Activated naive CD8-positive, alpha-beta T cell (primary cell): ENCODE results near the gene ATXN8OS.

ENCODE experiments used
- H3K27ac Mint-ChIP-seq: one replicate; pipeline ENCODE4 v1.8.0; 2021; ENCODE audit warnings: mixed read lengths
- H3K27me3 Mint-ChIP-seq: one replicate; pipeline ENCODE4 v1.8.0; 2021; ENCODE audit warnings: mixed read lengths
- H3K36me3 Mint-ChIP-seq: one replicate; pipeline ENCODE4 v1.8.0; 2021; ENCODE audit warnings: mixed read lengths
- H3K4me1 Mint-ChIP-seq: one replicate; pipeline ENCODE4 v1.8.0; 2021; ENCODE audit warnings: low read depth, mixed read lengths
- H3K4me3 Mint-ChIP-seq: one replicate; pipeline ENCODE4 v1.8.0; 2021; ENCODE audit warnings: mild to moderate bottlenecking, mixed read lengths
- H3K9me3 Mint-ChIP-seq: one replicate; pipeline ENCODE4 v1.8.0; 2021; ENCODE audit warnings: low read depth, mixed read lengths

ATXN8OS gene

GRCh38 chr13:70171151-70171550 is 63.5 kb downstream of the ATXN8OS start:
- Mint-ChIP-seq H3K27ac (no peak overlapping the region), H3K9me3 (peaks cover 11% of the 10 kb centered on the region), H3K4me3 (no peak overlapping the region), H3K27me3 (no peaks in the 10 kb centered on the region), H3K4me1 (no peaks in the 10 kb centered on the region), H3K36me3 (no peaks in the 10 kb centered on the region)

GRCh38 chr13:70172946-70173597 is 65.4 kb downstream of the ATXN8OS start:
- Mint-ChIP-seq H3K36me3 (no peaks in the 10 kb centered on the region), H3K4me3 (no peak overlapping the region), H3K27ac (no peak overlapping the region), H3K27me3 (no peaks in the 10 kb centered on the region), H3K9me3 (peaks cover 20% of the 10 kb centered on the region), H3K4me1 (no peaks in the 10 kb centered on the region)

DNA sequence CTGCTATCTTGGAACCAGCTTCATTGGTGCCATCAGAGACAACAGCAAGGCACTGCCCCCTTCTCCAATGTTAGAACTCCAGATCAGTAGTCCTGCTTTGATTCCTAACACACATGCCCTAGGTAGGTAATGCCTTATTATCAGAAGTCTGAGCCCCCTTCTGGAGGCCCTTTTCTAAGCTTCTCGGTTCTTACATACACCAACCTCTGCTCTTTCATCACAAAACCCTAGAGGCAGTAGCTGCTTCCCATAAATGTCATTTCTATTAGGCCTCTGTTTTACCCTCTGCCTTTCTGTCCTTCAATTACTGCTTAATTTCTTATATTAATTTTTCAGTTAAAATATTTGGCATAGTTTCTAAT is 66.0 kb downstream of the ATXN8OS start:
- Mint-ChIP-seq H3K27ac (no peak overlapping the region), H3K4me1 (no peaks in the 10 kb centered on the region), H3K9me3 (peaks cover 18% of the 10 kb centered on the region), H3K4me3 (no peak overlapping the region), H3K36me3 (no peaks in the 10 kb centered on the region), H3K27me3 (no peaks in the 10 kb centered on the region)

- Mint-ChIP-seq H3K27me3 (no peaks in the 10 kb centered on the region), H3K4me1 (no peaks in the 10 kb centered on the region), H3K27ac (no peak overlapping the region), H3K36me3 (no peaks in the 10 kb centered on the region), H3K9me3 (peaks cover 14% of the 10 kb centered on the region), H3K4me3 (no peak overlapping the region)
Measured at GRCh38 chr13:70178346-70178745, 70.7 kb downstream of the ATXN8OS start.
